GM12801 (cell line): ENCODE results near the gene GPR176.

ENCODE experiments used
- CTCF ChIP-seq: IDR thresholded peaks from one replicate; pipeline ENCODE4 v1.5.1; 2011; ENCODE audit warnings: control low read depth; ENCODE audit not compliant: insufficient read length; ENCODE audit errors: extremely low read depth

The GPR176 gene

GRCh38 chr15:39921274-39921638 is 1.2 kb upstream of the GPR176 start:
- no peak for TF ChIP-seq CTCF

- no peak for TF ChIP-seq CTCF
These were observed 626 bp upstream of the GPR176 start for GRCh38 chr15:39920510-39921273.

GRCh38 chr15:39919411-39919747 is 687 bp downstream of the GPR176 start:
- no peak for TF ChIP-seq CTCF

GRCh38 chr15:39918688-39919385 is 1.2 kb downstream of the GPR176 start:
- TF ChIP-seq CTCF, result no peak

GRCh38 chr15:39914977-39915376 is 5.1 kb downstream of the GPR176 start:
- no peak for TF ChIP-seq CTCF

GRCh38 chr15:39909007-39909406 is 11.1 kb downstream of the GPR176 start:
- TF ChIP-seq CTCF, result no peak

GRCh38 chr15:39908186-39908585 is 11.9 kb downstream of the GPR176 start:
- no peak for TF ChIP-seq CTCF
